ENCODE results near the gene INVS.
A peak's percentile ranks its signal among the peaks of the same experiment; 100 is the strongest.
"Not testable (repeated sequence)": the region's sequence is repeated elsewhere in the genome, so short reads cannot be mapped to it uniquely, and the experiment has no call there.

Gene INVS

GRCh38 chr9:100082782-100083181, 16.3 kb upstream of the INVS start:
- no peak for DNase-seq (ENCODE audit: low read depth in 2 of 3, low spot score in 2 of 3)

GRCh38 chr9:100083448-100084127, 15.5 kb upstream of the INVS start:
- no peak for DNase-seq (ENCODE audit: low read depth in 2 of 3, low spot score in 2 of 3)

- no peak for DNase-seq (ENCODE audit: low read depth in 2 of 3, low spot score in 2 of 3)
Observed at GRCh38 chr9:100084128-100084453, 15.0 kb upstream of the INVS start.

GRCh38 chr9:100084734-100085133, 14.3 kb upstream of the INVS start:
- DNase-seq (ENCODE audit: low read depth in 2 of 3, low spot score in 2 of 3) = no peak

- DNase-seq (ENCODE audit: low read depth in 2 of 3, low spot score in 2 of 3) = no peak
Observed at GRCh38 chr9:100086097-100086635, 12.9 kb upstream of the INVS start.

GRCh38 chr9:100087218-100087617, 11.8 kb upstream of the INVS start:
- DNase-seq (ENCODE audit: low read depth in 2 of 3, low spot score in 2 of 3) = no peak

GRCh38 chr9:100088202-100088601, 10.8 kb upstream of the INVS start:
- DNase-seq (ENCODE audit: low read depth in 2 of 3, low spot score in 2 of 3) = no peak

GRCh38 chr9:100090880-100091279, 8.2 kb upstream of the INVS start:
- no peak for DNase-seq (ENCODE audit: low read depth in 2 of 3, low spot score in 2 of 3)

GRCh38 chr9:100091650-100092049, 7.4 kb upstream of the INVS start:
- no peak for DNase-seq (ENCODE audit: low read depth in 2 of 3, low spot score in 2 of 3)

GRCh38 chr9:100092066-100092465, 7.0 kb upstream of the INVS start:
- no peak for DNase-seq (ENCODE audit: low read depth in 2 of 3, low spot score in 2 of 3)

- DNase-seq (ENCODE audit: low read depth in 2 of 3, low spot score in 2 of 3) = not testable (repeated sequence)
Observed at GRCh38 chr9:100094411-100094810, 4.6 kb upstream of the INVS start.

GRCh38 chr9:100096378-100096916, 2.6 kb upstream of the INVS start:
- no peak for DNase-seq (ENCODE audit: low read depth in 2 of 3, low spot score in 2 of 3)

- DNase-seq (ENCODE audit: low read depth in 2 of 3, low spot score in 2 of 3) = peak; percentile 4 to 9 (median 8)
Observed at GRCh38 chr9:100098046-100098886, 777 bp upstream of the INVS start.

- no peak for DNase-seq (ENCODE audit: low read depth in 2 of 3, low spot score in 2 of 3)
Observed at GRCh38 chr9:100099722-100100042, 639 bp downstream of the INVS start.

GRCh38 chr9:100100146-100100667, 1.2 kb downstream of the INVS start:
- DNase-seq (ENCODE audit: low read depth in 2 of 3, low spot score in 2 of 3) = no peak

- DNase-seq (ENCODE audit: low read depth in 2 of 3, low spot score in 2 of 3) = no peak
Observed at GRCh38 chr9:100101608-100102007, 2.6 kb downstream of the INVS start.

- no peak for DNase-seq (ENCODE audit: low read depth in 2 of 3, low spot score in 2 of 3)
Observed at GRCh38 chr9:100104314-100104713, 5.3 kb downstream of the INVS start.

GRCh38 chr9:100105861-100106260, 6.8 kb downstream of the INVS start:
- DNase-seq (ENCODE audit: low read depth in 2 of 3, low spot score in 2 of 3) = no peak

- DNase-seq (ENCODE audit: low read depth in 2 of 3, low spot score in 2 of 3) = no peak
Observed at GRCh38 chr9:100106616-100107015, 7.6 kb downstream of the INVS start.

GRCh38 chr9:100108559-100108958, 9.5 kb downstream of the INVS start:
- DNase-seq (ENCODE audit: low read depth in 2 of 3, low spot score in 2 of 3) = no peak

GRCh38 chr9:100111235-100111634, 12.2 kb downstream of the INVS start:
- no peak for DNase-seq (ENCODE audit: low read depth in 2 of 3, low spot score in 2 of 3)

Data from activated CD8-positive, alpha-beta memory T cell treated with anti-CD3 and anti-CD28 coated beads for 48 hours (primary cell).